ENCODE results near the gene GPR135. TPM values are rescaled to one million over a fixed set of nuclear protein-coding genes. Genes with fewer than 3 reads are reported as not detected.

GPR135 gene
- total RNA-seq, 1 experiment from 2014 or later, result 5.5 TPM

- DNase-seq, result no peak
- Mint-ChIP-seq H3K4me3 (ENCODE audit: low read depth, unreplicated experiment) (no peak overlapping the region), H3K36me3 (ENCODE audit: insufficient read depth, unreplicated experiment) (peaks cover 17% of the 10 kb centered on the region), H3K9me3 (ENCODE audit: low read depth, unreplicated experiment) (no peaks in the 10 kb centered on the region), H3K4me1 (ENCODE audit: low read depth, unreplicated experiment) (no peaks in the 10 kb centered on the region), H3K27me3 (ENCODE audit: unreplicated experiment) (no peaks in the 10 kb centered on the region), H3K27ac (ENCODE audit: unreplicated experiment) (no peak overlapping the region)
- intact Hi-C loops (cut with micrococcal nuclease; ENCODE audit: unreplicated experiment), result no loop called here
- no TSS peak for BruUV-seq (replicated peaks)
- no peak for TF ChIP-seq CTCF (IDR thresholded peaks at IDR 0.05; ENCODE audit: unreplicated experiment)
- CTCF ChIA-PET, result no interaction called here
These were observed 3.3 kb downstream of the GPR135 start for GRCh38 chr14:59461891-59462290.

- Mint-ChIP-seq H3K4me1 (ENCODE audit: low read depth, unreplicated experiment) (no peaks in the 10 kb centered on the region), H3K27me3 (ENCODE audit: unreplicated experiment) (no peaks in the 10 kb centered on the region), H3K4me3 (ENCODE audit: low read depth, unreplicated experiment) (no peak overlapping the region), H3K27ac (ENCODE audit: unreplicated experiment) (no peak overlapping the region), H3K9me3 (ENCODE audit: low read depth, unreplicated experiment) (no peaks in the 10 kb centered on the region), H3K36me3 (ENCODE audit: insufficient read depth, unreplicated experiment) (peaks cover 17% of the 10 kb centered on the region)
- no TSS peak for BruUV-seq (replicated peaks)
- no peak for DNase-seq
- no peak for TF ChIP-seq CTCF (IDR thresholded peaks at IDR 0.05; ENCODE audit: unreplicated experiment)
- intact Hi-C loops (cut with micrococcal nuclease; ENCODE audit: unreplicated experiment), result no loop called here
- CTCF ChIA-PET, result no interaction called here
These were observed 4.8 kb downstream of the GPR135 start for GRCh38 chr14:59460378-59460777.

GRCh38 chr14:59458486-59458885, 6.7 kb downstream of the GPR135 start:
- no peak for TF ChIP-seq CTCF (IDR thresholded peaks at IDR 0.05; ENCODE audit: unreplicated experiment)
- Mint-ChIP-seq H3K27me3 (ENCODE audit: unreplicated experiment) (no peaks in the 10 kb centered on the region), H3K4me3 (ENCODE audit: low read depth, unreplicated experiment) (no peak overlapping the region), H3K27ac (ENCODE audit: unreplicated experiment) (no peak overlapping the region), H3K36me3 (ENCODE audit: insufficient read depth, unreplicated experiment) (peaks cover 12% of the 10 kb centered on the region), H3K9me3 (ENCODE audit: low read depth, unreplicated experiment) (no peaks in the 10 kb centered on the region), H3K4me1 (ENCODE audit: low read depth, unreplicated experiment) (no peaks in the 10 kb centered on the region)
- BruUV-seq (replicated peaks), result no TSS peak
- intact Hi-C loops (cut with micrococcal nuclease; ENCODE audit: unreplicated experiment), result no loop called here
- CTCF ChIA-PET, result no interaction called here
- no peak for DNase-seq

GRCh38 chr14:59455411-59455810, 9.8 kb downstream of the GPR135 start:
- H3K27me3 Mint-ChIP-seq (ENCODE audit: unreplicated experiment), result no peaks in the 10 kb centered on the region
- TF ChIP-seq CTCF (IDR thresholded peaks at IDR 0.05; ENCODE audit: unreplicated experiment), result no peak
- H3K4me3 Mint-ChIP-seq (ENCODE audit: low read depth, unreplicated experiment), result no peak overlapping the region
- H3K4me1 Mint-ChIP-seq (ENCODE audit: low read depth, unreplicated experiment), result no peaks in the 10 kb centered on the region
- DNase-seq, result no peak
- H3K9me3 Mint-ChIP-seq (ENCODE audit: low read depth, unreplicated experiment), result no peaks in the 10 kb centered on the region
- peaks cover 12% of the 10 kb centered on the region for H3K36me3 Mint-ChIP-seq (ENCODE audit: insufficient read depth, unreplicated experiment)
- no peak overlapping the region for H3K27ac Mint-ChIP-seq (ENCODE audit: unreplicated experiment)
- intact Hi-C loops (cut with micrococcal nuclease; ENCODE audit: unreplicated experiment), result no loop called here
- BruUV-seq (replicated peaks), result no TSS peak
- CTCF ChIA-PET, result no interaction called here

GRCh38 chr14:59454139-59454538, 11.0 kb downstream of the GPR135 start:
- CTCF ChIA-PET, result no interaction called here
- Mint-ChIP-seq H3K27me3 (ENCODE audit: unreplicated experiment) (no peaks in the 10 kb centered on the region), H3K27ac (ENCODE audit: unreplicated experiment) (no peak overlapping the region), H3K9me3 (ENCODE audit: low read depth, unreplicated experiment) (no peaks in the 10 kb centered on the region), H3K36me3 (ENCODE audit: insufficient read depth, unreplicated experiment) (peaks cover 12% of the 10 kb centered on the region), H3K4me3 (ENCODE audit: low read depth, unreplicated experiment) (no peak overlapping the region), H3K4me1 (ENCODE audit: low read depth, unreplicated experiment) (no peaks in the 10 kb centered on the region)
- no peak for DNase-seq
- no TSS peak for BruUV-seq (replicated peaks)
- intact Hi-C loops (cut with micrococcal nuclease; ENCODE audit: unreplicated experiment), result no loop called here
- no peak for TF ChIP-seq CTCF (IDR thresholded peaks at IDR 0.05; ENCODE audit: unreplicated experiment)

All from Calu3 (cell line).